ENCODE measurements around the gene TIAM1.

DNA sequence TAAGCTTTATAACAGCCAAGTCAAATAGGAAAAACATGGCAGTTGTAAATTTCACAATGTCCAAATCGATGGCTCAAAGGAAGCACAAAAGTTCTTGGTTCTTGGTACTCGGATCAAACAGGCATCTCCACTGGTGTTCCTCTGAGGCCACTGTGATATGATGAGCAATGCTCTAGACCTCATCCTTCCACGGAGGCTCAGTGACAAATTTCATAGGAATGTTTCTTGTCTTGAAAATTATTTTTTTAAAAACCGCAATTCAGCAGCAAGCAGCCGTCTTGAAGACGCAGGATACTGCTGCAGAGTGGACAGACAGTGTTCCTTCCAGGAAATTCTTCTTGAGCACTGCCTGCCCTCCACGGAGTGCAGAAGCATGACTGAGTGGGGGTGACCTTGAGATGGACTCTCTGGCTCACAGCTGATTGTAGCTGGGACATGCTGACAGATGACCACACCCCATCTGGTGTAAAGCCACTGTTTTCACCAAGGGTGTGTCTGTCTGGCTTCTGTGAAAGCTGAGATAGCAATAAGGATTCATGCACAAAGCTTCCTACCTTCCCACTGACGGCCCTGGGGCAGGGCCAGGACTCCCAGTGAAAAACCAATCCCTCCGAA, 61.9 kb downstream of the TIAM1 start:
- no peak for TF ChIP-seq CTCF (IDR thresholded peaks at IDR 0.05)
- no peak for TF ChIP-seq POLR2A (IDR thresholded peaks at IDR 0.05)
